Epithelial cell of prostate (primary cell): ENCODE data around the gene ZYG11B.
A peak's percentile ranks its signal among the peaks of the same experiment; 100 is the strongest.
"Not testable (repeated sequence)": the region's sequence is repeated elsewhere in the genome, so short reads cannot be mapped to it uniquely, and the experiment has no call there.

Experiments
- DNase-seq: peaks from one replicate; pipeline ENCODE4 v3.0.0-alpha.2; 2011; ENCODE audit warnings: low read depth, low spot score
- H3K27ac ChIP-seq: fragments of 450-650 bp; 2 replicates; pipeline ENCODE4 v1.5.1; 2017; ENCODE audit warnings: mild to moderate bottlenecking

Gene ZYG11B

DNA sequence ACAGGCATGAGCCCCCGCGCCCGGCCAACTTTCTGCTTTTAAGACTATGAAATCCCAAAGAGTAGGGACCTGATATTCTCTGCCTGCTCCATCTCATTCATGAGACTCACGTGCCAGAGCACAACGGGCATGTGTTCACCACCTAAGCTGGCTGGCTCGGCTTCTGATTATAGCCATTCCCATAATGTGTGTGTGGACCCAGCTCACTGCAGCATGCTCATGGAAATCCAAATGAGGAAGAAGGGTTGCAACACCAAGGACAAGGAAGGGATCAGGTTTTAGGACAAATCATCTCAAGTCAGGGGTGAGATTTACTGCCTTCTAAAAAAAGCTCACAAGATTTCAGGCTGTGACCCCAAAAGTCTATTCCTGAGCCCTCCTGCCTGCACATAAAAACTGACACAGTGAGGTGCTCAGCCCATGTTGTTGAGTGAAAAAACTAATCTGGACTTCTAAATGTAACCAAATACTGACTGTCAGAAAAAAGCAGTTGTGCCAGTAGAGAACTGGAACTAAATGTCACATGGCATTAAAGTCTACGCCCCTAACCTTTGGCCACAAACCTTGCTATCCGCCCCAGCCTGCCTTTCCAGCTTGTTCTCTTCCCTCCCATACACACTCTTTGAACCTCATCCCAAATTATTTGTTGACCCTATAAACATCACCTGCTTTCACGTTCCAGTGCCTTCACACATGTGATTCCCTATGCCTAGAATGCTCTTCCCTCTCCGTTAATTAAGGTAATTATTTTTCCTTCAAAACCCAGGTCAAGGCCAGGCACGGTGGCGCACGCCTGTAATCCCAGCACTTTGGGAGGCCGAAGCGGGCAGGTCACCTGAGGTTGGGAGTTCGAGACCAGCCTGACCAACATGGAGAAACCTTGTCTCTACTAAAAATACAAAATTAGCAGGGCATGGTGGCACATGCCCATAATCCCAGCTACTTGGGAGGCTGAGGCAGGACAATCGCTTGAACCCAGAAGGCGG lies 19.0 kb upstream of the ZYG11B start:
- DNase-seq: no peak
- no peak overlapping the region for H3K27ac ChIP-seq

DNA sequence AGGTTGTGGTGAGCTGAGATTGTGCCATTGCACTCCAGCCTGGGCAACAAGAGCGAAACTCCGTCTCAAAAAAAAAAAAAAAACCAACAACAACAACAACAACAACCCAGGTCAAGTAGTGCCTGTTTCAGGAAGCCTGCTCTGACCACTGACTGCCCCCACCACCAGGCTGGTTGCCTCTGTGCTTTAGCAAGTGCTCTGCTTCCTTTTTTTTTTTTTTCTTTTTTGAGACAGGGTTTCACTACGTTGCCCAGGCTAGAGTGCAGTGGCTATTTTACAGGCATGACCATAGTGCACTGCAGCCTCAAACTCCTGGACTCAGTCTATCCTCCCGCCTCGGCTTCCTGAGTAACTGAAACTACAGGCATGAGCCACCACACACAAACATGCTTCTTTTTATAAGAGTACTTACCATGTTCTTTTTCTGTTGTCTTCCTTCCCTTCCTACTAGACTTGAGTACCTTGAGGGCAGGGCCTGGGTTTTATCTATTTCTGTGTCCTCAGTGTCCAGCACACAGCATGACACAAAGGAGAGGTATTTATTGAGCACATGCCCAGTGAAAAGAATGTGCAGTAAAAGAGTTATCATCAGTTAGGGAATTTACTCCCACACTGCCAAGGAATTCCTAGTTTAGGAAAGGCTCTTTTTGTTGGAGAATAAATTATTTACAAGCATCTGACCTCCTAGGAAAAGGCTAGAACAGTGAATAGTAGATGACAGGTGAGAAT lies 18.2 kb upstream of the ZYG11B start:
- no peak overlapping the region for H3K27ac ChIP-seq
- no peak for DNase-seq

DNA sequence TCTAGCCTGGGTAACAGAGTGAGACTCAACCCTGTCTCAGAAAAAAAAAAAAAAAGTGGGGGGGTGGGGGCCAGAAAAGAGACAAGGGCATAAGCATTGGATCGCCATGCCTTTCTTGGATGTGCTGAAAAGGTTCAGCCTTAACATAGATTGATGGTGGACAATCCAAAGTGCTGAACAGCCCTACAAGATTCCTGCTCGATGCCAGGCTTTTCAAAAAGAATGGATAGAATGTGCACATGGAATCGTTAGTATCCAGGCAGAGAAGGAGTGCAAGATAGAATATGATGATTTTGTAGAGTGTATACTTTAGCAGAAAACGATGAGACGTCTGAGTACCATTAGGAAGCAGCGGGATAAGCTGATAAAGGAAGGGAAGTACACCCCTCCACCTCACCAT lies 17.2 kb upstream of the ZYG11B start:
- H3K27ac ChIP-seq: no peak overlapping the region
- DNase-seq: no peak

DNA sequence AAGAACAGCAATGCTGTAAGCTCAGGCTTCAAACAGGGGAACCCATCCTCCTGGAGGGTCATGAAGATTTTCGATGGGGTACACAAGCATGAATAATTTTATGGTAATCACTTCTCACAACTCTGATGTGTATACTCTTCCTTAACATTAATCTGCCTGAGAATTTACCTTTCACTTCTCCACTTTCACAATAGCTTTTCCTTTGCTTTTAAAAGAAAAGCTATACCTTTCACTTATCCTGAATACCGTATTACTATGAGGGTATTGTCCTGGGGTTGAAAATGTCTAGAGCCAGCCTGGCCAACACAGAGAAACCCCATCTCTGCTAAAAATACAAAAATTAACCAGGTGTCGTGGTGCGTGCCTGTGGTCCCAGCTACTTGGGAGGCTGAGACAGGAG lies 12.7 kb upstream of the ZYG11B start:
- no peak overlapping the region for H3K27ac ChIP-seq
- DNase-seq: no peak

DNA sequence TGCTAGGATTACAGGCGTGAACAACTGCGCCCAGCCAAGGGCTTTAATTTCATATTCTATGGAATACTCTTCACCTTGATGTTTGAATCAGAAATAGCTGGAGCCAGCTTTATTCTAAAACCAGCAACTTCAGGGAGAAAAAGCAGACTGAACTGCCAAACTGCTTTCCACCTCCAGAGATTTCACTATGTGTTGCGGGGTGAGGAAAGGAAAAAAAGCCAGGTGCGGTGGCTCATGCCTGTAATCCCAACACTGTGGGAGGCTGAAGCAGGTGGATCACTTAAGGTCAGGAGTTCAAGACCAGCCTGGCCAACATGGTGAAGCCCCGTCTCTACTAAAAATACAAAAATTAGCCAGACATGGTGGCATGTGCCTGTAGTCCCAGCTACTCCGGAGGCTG lies 11.0 kb upstream of the ZYG11B start:
- not testable (repeated sequence) for DNase-seq, H3K27ac ChIP-seq

DNA sequence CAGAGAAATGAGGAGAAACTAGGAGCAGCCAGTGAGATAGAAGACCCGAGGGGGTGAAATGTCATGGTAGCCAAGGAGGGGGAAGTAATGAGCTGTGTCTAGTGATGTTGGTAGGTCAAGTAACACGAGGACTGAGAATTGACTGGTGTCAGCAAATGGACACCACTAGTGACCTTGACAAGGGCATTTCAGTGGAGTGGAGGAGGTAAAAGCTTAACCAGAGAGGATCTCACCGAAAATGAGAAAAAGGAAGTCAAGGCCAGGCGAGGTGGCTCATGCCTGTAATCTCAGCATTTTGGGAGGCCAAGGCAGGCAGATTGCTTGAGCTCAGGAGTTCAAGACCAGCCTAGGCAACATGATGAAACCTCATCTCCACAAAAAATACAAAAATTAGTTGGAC lies 3.0 kb upstream of the ZYG11B start:
- DNase-seq: no peak
- H3K27ac ChIP-seq: no peak overlapping the region

DNA sequence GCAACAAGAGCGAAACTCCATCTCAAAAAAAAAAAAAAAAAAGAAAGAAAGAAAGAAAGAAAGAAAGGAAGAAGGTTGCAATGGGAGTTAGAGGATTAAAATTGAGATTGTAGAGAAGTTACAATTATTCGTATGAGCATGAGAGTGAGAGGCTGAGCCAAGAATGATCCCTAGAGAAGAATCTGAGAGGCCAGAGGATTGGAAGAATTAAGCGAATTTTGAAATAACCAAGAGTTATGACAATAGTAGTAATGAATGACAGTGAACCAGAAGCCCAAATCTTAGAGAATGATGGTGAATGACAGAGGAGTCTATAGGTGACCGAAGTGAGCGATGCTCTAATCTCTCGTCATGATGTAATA lies 369 bp upstream of the ZYG11B start:
- DNase-seq: no peak
- H3K27ac ChIP-seq: no peak overlapping the region

DNA sequence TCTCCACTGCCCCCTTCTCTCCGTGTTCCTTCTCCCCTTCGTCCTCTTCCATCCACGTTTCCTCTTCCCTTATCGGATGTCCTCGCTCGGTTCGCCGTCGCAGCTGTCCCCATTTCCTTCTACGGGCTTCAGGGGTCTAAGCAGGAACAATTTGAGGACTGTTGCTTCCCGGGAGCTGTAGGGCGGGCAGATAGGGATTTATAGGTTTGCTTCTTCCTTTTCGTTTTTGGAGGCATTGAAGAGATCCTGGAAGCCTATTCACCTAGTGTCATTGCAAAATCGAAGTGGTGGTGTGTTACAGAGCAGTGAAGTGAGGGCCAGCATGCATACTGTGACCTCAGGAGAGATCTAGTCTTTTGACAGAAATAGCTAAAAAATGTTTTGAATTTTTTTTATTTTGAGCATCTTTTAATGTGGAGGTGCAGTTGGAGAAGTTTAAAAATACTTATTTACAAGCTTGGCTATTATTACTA lies 897 bp downstream of the ZYG11B start:
- H3K27ac ChIP-seq: peak overlapping the region; percentile 35
- DNase-seq: no peak

DNA sequence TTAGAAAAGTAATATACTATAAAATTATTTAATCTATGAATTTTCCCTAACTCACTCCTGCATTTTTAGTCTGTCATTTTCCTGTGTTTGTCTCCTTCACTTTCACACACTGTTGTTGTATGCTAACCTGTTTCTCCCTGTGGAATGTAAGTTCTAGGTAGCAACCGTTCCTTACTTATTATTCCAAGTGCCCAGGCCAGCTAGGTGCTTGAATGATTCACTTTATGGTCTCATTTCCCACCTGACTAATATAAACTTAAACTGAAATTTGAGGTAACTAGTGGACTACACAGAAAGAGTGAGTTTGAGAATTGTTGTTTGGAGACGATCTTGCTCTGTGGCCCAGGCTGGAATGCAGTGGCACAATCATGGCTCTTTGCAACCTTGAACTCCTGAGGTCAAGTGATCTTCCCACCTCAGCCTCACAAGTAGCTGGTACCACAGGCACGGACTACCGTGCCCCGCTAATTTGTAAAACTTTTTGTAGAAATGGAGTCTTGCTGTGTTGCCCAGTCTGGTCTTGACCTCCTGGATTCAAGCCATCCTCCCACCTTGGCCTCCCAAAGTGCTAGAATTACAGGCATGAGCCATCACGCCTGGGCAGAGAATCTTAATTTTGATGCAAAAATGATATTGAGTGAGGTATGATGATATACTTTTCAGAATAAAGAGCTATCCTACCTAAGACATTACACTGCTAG lies 1.9 kb downstream of the ZYG11B start:
- no peak for DNase-seq

DNA sequence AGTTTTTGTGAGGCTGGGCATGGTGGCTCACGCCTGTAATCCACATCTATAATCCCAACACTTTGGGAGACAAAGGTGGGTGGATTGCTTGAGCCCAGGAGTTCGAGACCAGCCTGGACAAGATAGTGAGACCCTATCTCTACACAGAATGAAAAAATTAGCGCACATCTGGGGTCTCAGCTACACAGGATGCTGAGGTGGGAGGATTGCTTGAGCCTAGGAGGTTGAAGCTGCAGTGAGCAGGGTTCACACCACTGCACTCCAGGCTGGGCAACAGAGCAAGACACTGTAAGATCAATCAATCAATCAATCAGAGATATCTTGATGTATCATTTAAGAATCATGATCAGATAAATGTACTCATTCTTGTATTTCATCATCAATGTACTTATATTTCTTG lies 7.1 kb downstream of the ZYG11B start:
- no peak overlapping the region for H3K27ac ChIP-seq
- no peak for DNase-seq

More for the DNA sequence above, 1.9 kb downstream of the ZYG11B start:
- no peak overlapping the region for H3K27ac ChIP-seq

DNA sequence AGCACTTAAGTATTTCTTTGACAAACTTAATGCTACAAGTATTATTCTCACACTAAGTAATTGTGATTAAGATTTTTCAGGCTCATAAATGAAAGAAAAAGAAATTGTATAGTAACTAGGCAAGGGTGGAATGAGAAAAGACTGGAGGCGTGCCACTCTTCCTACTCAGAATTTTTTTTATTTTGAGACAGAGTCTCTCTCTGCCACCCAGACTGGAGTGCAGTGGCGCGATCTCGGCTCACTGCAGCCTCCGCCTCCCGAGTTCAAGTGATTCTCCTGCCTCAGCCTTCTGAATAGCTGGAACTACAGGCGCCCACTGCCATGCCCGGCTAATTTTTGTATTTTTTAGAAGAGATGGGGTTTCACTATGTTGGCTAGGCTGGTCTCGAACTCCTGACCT lies 9.1 kb downstream of the ZYG11B start:
- not testable (repeated sequence) for H3K27ac ChIP-seq, DNase-seq

DNA sequence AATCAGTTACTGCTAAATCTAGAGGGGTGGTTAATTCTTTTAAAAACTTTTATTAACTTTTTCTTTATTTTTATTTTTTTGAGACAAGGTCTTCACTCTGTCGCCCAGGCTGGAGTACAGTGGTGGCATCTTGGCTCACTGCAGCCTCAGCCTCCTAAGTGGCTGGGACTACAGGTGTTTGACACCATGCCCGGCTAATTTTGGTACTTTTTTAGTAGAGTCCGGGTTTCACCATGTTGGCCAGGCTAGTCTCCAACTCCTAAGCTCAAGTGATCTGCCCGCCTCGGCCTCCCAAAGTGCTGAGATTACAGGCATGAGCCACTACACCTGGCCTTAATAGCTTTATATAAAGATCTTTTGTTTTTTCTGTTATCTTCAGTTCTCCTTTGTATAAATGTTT lies 11.9 kb downstream of the ZYG11B start:
- no peak for DNase-seq
- no peak overlapping the region for H3K27ac ChIP-seq

DNA sequence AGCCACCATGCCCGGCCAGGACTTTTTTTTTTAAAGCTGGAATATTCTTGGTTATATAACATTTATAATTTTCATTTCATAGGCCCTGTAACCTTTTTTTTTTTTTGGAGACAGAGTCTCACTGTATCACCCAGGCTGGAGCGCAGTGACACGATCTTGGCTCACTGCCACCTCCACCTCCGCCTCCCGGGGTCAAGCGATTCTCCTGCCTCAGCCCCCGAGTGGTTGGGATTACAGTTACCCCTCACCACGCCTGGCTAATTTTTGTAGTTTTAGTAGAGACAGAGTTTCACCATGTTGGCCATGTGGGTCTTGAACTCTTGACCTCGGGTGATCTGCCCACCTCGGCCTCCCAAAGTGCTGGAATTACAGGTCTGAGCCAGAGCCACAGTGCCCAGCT lies 12.6 kb downstream of the ZYG11B start:
- no peak overlapping the region for H3K27ac ChIP-seq
- DNase-seq: no peak

DNA sequence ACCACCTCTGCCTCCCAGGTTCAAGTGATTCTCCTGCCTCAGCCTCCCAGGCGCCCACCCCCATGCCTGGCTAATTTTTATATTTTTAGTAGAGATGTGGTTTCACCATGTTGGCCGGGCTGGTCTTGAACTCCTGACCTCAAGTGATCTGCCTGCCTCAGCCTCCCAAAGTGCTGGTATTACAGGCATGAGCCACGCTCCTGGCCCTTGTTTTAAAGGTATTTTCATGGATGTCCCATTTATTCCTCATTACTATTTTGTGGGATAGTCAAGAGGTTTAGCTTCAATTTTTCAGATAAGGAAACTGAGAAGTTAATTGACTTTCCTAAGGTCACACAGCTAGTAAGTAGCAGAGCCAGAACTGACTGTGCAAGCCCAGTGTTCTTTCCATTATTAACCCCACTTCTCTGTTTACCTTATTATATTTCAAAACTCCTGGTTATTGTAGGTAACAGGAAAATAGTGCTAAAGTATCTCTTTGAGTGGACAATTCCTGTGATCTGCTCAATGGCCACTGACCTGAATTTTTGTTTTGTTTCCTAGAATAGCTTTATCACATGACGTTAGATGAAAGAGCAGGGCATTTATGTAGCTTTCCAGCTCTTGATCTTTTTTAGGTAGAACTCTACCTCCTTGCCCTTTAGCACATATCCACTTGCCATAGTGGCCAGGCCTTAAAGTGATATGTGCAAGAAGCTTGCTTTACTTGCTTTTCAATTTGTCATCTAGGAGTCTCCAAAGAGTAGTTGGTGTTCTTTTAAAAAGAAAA lies 13.6 kb downstream of the ZYG11B start:
- no peak for DNase-seq
- no peak overlapping the region for H3K27ac ChIP-seq

DNA sequence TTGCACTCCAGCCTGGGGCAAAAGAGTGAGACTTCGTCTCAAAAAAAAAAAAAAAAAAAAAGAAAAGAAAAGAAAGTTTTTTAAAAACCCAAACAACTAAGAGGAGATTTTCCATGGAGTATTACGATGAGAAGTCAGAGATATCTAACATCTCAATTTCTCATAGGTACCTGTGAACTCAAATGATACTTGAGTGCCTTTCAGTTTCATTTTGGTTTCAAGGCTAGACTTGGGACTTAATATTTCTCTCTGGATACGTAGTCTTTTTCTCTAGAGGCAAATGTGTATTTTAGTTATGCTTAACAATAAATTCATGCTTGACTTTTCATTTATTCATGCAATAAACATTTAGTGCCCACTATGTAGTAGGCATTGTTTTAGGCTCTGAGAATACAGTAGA lies 15.0 kb downstream of the ZYG11B start:
- no peak for DNase-seq
- H3K27ac ChIP-seq: no peak overlapping the region

DNA sequence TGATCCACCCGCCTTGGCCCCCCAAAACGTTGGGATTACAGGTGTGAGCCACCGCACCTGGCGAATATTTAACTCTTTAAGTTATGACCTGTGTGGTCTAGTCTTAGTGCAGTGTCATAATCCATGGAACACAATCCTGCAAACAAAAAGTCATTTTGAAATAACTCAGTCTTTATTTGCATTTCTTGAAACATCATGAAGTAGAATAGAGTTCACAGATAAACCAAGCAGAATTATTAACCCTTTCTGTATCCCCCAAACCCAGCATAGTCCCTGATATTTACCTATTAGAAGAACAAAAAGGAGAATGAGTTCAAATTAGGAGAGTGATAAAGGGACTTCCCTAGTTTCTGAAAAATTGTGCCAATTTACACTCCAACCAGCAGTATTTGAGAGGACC lies 19.9 kb downstream of the ZYG11B start:
- no peak for DNase-seq
- H3K27ac ChIP-seq: no peak overlapping the region

DNA sequence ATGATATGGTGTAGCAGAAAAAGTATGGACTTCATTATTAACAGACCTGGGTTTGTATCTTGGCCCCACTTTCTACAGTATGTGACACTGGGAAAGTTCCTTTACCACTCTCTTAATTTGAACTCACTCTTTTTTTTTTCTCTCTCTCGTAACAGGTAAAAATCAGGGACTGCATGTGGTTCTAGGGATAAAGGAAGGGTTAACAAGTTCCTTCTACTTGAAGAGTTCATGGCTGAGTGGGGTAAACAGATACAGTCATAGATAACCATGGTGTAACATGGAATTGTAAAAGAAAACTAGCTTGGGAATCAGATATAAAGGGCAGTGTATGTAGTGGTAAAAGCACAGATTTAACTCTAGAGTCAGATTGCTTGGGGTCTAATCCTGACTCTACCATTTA lies 21.2 kb downstream of the ZYG11B start:
- DNase-seq: no peak
- no peak overlapping the region for H3K27ac ChIP-seq

DNA sequence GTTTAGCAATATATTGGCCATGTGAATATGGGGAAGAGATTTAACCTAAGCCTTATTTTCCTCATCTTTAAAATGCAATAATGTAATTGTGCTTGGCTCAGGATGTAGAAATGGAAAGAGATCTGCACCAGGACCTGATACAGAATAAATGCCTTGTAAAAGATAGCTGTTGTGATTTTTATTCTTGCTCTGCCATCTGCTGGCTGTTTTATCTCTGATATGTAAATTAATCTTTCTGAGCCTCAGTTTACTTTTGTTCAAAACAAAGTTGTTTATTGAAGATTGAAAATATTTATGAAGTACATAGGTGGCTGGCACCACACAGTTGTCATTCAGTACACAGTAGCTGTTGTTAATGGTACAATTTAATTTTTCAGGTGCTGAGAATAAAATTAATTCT lies 21.9 kb downstream of the ZYG11B start:
- no peak overlapping the region for H3K27ac ChIP-seq
- DNase-seq: no peak

DNA sequence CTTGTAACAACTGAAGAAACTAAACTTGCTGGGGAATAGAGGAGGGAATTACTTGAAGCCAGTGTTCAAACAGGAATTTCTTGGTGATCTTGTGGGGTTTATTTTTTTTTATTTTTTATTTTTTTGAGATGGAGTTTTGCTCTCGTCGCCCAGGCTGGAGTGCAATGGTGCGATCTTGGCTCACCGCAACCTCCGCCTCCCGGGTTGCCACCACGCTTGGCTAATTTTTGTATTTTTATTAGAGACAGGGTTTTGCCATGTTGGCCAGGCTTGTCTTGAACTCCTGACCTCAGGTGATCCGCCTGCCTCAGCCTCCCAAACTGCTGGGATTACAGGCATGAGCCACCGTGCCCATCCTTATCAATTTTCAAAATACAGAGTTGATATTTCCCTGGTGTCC lies 23.2 kb downstream of the ZYG11B start:
- H3K27ac ChIP-seq, DNase-seq: not testable (repeated sequence)

DNA sequence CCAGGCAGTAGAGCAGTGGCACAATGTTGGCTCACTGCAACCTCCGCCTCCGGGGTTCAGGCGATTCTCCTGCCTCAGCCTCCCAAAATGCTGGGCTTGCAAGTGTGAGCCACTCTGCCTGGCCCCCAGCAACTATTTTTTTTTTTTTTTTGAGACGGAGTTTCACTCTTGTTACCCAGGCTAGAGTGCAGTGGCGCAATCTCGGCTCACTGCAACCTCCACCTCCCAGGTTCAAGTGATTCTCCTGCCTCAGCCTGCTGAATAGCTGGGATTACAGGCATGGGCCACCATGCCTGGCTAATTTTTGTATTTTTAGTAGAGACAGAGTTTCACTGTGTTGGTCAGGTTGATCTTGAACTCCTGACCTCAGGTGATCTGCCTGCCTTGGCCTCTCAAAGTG lies 23.9 kb downstream of the ZYG11B start:
- H3K27ac ChIP-seq: peak overlapping the region; percentile 32
- not testable (repeated sequence) for DNase-seq
